T-helper 2 cell treated with Interferon-gamma antibody and Interleukin-4, amounts not matched to agents 100 ng/mL and 5 ng/mL, for 36 hours (primary cell): ENCODE results near the gene RUBCNL. TPM values are rescaled to one million over a fixed set of nuclear protein-coding genes. Genes with fewer than 3 reads are reported as not detected.
"Not testable (repeated sequence)": the region's sequence is repeated elsewhere in the genome, so short reads cannot be mapped to it uniquely, and the experiment has no call there.

Experiments used
- intact Hi-C: fragments of 100-400 bp; cut with micrococcal nuclease; formaldehyde crosslinking; loops from one replicate; pipeline ENCODE4 v1.15.1; 2023
- total RNA-seq: library from RNA; stranded (reverse); gene quantifications from 2 replicates; pipeline ENCODE4 v1.2.3, GENCODE V29; 2022

RUBCNL gene
- total RNA-seq, 1 donor from 2014 or later: 0.57 TPM

DNA sequence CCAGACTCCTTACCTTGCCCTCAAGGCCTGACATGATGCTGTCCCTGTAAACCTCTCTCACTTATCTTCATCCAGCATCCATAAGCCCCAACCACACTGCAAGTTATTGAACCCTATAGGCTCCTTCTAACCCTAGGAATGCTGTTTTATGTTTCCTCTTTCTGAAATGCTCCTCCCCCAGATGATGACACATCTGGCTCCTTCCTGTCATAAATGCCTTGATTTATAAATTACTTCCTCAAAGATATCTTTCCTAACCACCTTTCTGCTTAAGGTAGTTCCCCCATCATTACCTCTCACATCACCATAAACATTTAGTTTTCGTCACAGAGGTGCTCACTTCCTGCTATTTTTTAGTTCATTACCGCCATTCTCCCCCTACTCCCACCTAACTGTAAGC, 12.3 kb downstream of the RUBCNL start:
- intact Hi-C loops: no loop called here

DNA sequence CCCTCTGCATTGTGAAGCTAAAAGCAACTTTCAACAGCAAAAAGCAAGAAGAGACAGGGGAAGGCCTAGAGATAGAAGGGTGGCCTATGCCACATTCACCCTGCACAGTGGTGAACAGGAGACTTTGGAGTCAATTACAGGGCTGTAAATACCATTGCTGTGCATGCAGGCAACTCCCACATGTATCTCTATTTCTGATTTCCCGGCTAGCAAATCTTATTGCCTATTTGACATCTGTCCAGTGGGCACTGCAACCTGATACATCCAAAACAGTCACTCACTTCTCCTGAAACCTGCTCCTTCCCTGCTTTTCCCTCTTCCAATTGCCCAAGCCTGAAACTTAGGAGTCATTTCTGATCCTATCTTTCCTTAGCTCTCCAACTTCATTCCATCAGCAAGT, 13.4 kb downstream of the RUBCNL start:
- intact Hi-C loops: no loop called here

DNA sequence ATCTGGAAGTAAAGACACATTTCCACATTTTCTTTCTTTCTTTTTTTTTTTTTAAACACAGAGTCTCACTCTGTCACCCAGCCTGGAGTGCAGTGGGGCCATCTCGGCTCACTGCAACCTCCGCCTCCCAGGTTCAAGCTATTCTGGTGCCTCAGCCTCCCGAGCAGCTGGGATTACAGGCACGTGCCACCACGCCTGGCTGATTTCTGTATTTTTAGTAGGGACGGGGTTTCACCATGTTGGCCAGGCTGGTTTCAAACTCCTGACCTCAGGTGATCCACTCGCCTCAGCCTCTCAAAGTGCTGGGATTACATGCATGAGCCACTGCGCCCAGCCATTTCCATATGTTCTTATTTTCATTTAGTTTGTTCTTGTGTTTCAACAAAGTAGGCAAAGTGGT, 14.1 kb downstream of the RUBCNL start:
- intact Hi-C loops: not testable (repeated sequence)

DNA sequence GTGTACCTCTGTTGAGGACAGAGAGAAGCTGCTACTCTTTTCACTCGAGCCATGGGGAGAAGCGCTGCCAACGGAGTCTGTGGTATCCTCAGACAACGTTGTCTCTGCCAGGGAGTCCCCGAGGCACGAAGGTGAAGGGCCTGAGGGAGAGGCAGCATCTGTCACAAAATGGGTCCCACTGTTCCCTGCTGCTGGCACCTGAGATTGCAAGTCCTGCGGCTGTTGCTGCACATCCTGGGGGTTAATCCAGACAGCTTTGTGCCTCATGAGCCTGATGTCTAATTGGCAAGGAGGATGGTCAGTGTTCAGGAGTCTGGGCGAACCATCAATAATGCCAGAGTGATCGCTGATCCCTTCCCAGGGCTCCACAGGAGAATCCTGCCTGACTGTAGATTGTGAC, 15.0 kb downstream of the RUBCNL start:
- intact Hi-C loops: no loop called here

DNA sequence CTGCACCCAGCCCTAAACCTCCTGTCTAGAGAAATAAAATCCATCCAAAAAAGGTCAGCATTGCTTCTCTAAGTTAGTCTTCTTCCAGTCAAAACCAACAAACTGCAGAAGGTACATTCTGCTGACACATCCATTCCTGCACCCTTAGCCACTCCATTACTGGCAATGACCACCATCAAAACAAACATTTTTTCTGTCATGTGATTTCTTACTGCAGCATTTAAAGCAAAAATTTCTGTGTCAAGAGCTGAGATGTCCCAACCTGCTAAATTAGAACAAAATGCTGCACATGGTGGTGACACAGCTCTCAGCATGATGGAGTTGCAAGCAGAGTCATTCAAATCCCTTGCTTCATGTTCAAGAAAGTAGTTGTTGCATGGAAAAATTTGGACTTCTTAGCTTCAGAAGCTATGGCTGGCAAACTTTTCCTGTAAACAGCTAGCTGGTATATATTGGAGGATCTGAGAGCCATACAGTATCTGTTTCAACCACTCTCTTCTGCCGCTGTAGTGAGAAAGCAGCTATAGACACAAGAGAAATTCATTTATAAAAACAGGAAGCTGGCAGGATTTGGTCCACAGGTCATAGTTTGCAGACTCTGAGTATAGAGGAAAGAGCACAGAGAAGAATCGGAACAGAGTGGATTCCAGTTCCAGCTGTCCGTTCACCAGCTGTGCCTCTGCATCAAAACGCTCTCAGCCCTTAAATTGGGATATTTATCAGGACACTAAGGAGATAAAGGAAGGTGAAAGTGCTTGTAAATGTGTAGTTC, 17.4 kb downstream of the RUBCNL start:
- intact Hi-C loops: no loop called here

DNA sequence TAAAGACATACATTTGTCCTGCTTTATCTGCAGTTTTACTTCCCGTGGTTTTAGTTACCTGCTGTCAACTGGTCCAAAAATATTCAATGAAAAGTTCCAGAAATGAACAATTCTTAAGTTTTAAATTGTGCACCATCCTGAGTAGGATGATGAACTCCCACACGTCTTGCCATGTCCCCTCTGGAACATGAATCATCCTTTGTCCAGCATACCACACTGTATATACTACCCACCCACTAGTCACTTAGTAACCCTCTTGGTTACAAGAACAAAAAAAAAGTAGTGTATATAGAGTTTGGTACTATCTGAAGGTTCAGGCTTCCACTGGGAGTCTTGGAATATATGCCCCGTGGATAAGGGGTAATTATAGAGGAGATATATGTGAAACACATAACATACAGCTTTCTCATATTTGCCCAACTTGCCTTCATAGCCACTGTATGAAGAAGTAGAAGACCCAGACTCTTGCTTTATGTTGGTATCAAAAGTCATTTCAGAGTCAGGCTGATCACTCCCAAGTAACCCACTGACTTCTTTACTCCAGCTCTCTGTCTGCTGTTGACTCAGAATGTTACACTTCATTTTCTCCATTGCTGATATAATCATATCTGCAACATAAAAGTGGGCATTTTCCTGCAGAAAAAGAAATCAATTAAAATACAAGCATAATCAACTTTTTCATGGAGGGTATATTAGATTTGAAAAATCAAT, 19.3 kb downstream of the RUBCNL start:
- intact Hi-C loops: no loop called here

DNA sequence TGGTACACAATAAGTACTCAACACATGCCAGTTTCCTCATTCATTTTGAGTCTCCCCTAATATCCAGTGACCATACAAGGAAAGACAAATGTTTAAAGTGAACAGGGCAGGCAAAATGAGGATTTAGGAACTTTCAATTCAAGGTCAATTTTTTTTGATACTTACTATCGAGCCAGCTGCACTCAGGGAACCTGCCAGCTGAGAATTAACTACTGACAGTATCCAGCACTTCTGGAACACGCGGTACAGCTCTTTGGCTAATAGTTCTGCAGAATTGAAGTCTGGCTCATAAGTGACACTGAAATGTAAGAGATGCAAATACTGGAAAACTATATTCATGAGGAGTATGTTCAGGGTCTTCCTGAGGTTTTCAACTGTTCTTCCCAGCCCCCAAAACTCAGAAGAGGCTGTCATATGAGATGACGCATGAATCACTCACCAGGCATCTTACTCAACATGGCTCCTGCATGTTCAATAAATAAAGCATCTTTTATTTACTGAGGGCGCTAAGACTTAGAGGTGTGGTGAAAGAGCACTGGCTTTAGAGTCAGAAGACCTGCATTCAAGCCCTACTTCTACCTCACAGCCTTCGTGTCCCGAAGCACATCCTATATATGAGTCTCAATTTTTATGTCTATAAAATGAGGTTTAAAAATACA, 25.6 kb downstream of the RUBCNL start:
- intact Hi-C loops: no loop called here

DNA sequence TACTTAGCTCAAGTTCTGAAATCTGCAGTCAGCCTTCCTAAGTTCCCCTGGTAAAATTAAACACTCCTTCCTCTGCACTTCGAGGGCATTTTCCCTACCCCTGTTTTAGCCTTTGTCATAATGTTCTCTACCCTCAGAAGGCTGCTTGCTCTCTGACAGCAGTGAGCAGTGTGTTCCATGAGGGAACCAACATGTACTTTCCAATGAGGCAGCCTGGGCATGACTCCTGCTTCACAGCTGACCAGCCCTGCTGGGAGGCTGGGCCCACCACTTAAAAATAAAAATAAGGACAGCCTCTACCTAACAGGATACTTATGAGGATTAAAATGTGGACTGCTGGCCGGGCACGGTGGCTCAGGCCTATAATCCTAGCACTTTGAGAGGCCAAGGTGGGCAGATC, 26.4 kb downstream of the RUBCNL start:
- intact Hi-C loops: no loop called here

DNA sequence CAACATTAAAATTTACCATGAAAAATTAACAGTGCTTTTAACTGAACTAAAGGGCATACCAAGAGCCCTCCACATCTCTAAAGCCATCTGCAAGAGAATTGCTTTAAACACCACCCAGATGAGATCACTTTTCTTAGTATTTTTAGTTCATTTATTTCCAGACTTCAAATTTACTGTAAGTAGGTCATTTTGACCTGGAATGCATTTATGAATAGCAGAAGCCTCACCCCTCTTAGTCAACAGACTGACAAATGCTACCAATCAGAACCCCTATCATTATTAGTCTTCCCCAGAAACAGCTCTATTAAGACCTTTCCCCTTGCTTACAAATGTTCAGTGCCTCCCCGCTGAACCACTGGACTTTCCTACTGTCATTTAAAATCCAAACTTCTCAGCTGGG, 27.3 kb downstream of the RUBCNL start:
- intact Hi-C loops: loop anchor here (5.0 kb wide), 1 partner anchor 33 kb away; no protein-coding TSS in a partner anchor

DNA sequence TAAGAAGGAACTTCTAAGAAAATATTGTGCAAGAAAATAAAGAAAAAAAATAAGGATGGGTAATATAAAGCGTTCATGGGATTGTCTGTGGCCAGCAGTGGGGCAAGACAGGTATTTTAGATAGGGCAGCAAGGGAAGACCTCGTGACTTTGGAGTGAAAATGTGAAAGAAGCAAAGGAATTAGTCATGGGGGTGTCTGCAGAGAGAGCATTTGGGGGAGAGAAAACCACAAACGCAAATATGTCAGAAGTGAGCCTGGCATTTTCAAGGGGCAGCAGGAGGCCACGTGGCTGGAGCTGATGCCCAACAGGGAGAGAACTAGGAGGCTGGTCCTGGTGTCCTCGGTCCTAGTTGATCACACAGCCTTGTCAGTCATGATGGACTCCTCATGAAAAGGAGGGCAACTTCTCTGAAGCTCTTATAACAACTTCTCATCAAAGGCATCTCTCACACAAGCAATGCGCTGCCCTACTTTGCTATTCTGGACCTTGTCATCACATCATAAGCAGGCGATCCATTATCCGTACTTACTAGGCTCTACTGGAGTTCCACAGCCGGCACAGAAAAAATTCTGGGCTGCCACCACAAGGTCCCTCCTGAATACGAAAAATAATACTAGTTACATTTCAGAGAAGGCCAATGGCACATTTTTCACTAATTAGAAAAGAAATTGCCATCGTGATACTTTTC, 31.0 kb downstream of the RUBCNL start:
- intact Hi-C loops: loop anchor here (5.0 kb wide), 1 partner anchor 36 kb away; no protein-coding TSS in a partner anchor

DNA sequence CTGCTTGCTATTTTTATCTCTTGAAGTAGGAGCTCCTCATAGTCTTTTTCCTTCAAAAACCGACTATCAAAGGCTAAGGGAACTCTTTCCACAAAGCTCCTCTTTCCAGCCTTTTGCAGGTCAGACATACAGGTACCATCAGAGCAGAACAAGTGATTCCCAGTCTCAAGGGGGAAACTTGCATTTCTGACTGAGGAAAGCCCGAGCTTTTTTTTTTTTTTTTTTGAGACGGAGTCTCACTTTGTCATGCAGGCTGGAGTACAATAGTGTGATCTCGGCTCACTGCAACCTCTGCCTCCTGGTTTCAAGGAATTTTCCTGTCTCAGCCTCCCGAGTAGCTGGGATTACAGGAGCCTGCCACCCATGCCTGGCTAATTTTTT, 32.0 kb downstream of the RUBCNL start:
- intact Hi-C loops: loop anchor here (5.0 kb wide), 1 partner anchor 37 kb away; no protein-coding TSS in a partner anchor

DNA sequence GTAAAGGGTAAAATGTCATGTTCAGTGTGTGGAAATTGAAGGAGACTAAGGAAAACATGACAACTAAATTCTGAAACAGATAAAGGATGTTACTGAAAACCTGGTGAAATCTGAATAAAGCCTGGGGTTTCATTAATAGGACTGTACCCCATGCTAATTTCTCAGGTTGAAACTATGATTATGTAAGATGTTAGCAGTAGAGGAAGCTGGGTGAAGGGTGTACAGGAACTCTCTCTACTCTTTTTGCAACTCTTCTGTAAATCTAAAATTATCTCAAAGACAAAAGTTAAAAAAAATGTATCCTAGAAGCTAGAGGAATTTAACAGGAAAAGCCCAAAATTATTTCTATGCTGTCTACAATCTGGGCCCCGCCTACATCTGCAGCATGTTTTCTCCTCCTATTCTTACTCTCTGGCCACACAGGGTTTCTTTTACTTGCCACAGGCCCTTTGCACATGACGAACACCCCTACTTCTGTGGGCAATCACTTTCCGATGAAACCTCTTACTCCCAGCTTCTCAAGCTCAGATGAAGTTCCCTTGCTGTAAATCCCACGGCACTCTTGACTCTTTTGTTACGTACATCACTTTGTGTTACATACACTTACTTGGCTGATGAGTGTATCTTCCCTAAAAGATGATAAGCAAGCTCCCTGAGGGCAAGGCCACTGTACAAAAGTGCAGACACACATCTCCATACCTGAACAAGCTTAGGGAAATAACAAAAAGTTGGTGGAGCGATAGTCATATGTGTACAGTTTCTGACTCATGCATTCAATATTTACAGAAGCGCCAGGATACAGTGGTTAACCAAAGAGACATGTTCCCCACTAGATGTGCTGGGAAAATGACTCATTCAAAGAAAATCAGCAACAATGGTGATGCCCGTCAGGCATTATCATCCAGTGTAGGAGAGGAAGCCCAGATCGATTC, 32.6 kb downstream of the RUBCNL start:
- intact Hi-C loops: loop anchor here (5.0 kb wide), 1 partner anchor 38 kb away; no protein-coding TSS in a partner anchor

DNA sequence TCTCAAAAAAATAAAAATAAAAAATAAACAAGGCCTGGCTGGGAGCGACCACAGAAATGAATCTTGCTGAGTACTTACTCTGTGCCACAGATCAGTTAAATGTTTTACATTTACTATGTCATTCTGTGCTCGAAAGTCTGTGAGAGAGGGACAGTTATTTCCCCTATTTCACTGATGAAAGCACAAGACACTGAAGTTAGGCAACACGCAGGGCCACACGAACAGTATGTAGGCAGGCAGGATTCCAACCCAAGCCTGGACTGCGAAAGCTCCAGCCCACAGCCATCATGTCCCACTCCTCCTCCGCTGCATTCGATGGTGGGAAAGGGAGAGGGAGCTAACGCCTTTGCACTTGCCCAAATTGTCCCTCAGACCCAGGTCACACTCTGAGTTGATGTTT, 34.2 kb downstream of the RUBCNL start:
- intact Hi-C loops: no loop called here

DNA sequence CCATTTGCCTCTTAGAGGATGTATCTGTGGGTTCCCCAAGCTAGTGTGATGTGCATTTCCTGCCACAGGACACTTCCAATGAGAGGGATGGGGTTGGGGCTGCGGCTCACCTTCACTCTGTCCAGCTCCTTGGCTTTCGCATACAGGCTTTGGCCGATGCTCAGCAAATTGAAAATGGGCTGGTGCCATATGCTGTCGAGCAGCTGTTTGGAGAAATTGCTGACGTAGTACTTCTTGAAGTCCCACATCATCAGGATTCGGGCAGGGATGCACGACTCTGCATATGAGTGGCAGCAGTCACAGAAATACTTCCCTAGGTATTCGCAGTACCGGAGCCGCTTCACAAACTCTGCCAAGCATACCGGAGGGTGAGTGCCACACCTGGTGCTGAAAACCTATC, 37.0 kb downstream of the RUBCNL start:
- intact Hi-C loops: no loop called here

DNA sequence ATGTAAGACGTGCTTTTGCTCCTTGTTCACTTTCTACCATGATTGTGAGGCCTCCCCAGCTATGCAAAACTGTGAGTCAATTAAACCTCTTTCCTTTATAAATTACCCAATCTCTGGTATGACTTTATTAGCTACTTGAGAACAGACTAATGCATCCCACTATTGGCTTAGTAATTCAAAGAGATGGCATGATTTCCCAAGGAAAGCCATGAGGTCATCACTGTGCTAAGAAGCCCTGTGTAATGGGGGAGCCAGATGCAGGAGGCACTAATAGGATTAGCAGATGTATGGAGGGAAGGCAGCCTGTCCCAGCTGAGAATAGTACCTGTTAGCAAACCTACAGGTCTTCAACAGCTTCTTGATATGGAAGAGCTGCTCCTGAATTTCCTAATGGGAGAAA, 38.1 kb downstream of the RUBCNL start:
- intact Hi-C loops: no loop called here

DNA sequence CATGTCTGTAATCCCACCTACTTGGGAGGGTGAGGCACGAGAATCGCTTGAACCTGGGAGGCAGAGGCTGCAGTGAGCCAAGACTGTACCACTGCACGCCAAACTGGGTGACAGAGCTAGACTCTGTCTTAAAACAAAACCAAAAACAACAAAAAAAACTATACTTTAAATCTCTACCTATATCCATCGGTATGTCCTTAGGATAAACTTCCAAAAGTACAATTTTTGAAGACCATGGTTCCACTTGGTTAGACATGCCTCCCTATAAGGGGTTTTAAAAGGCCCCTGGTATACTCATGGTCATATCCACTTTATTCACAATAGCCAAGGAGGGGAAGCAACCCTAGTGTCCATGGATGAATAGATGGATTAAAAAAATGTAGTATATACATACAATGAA, 39.8 kb downstream of the RUBCNL start:
- intact Hi-C loops: no loop called here

DNA sequence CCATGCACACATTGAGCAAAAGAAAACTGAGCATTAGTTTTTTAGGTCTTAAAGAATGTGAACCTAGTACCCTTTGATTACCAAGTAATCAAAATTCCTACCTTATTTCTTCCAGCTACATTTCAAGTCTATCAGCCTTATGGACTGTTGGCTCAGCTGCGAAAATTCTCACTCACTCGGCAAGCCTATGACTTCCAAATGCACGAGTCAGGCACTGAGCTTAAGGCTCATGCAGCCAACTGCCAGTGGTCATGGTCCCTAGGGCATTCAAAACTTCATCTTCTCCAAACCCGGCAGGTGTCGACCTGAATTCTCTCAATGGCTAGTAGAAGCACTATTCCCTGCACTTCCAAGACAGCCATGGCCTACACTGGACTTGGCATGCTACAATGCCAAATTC, 41.2 kb downstream of the RUBCNL start:
- intact Hi-C loops: no loop called here

DNA sequence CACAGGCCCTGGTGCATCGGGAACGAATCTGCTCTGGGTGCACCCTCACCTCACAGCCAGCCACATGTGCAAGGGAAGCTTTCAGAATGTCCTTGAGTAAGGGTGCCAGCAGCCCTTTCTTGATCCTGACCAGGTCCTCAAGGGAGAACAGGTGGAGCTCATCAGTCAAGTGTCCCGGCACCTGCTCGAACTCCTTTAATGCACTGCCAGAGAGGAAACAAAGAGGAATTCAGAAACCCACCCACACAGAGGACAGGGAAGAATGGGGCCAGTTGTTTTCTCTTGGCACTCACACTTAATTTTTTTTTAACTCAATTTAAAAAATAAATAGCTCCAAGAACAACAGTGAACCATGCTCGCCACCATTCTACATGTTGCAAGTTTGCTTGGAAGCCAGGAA, 41.7 kb downstream of the RUBCNL start:
- intact Hi-C loops: no loop called here

DNA sequence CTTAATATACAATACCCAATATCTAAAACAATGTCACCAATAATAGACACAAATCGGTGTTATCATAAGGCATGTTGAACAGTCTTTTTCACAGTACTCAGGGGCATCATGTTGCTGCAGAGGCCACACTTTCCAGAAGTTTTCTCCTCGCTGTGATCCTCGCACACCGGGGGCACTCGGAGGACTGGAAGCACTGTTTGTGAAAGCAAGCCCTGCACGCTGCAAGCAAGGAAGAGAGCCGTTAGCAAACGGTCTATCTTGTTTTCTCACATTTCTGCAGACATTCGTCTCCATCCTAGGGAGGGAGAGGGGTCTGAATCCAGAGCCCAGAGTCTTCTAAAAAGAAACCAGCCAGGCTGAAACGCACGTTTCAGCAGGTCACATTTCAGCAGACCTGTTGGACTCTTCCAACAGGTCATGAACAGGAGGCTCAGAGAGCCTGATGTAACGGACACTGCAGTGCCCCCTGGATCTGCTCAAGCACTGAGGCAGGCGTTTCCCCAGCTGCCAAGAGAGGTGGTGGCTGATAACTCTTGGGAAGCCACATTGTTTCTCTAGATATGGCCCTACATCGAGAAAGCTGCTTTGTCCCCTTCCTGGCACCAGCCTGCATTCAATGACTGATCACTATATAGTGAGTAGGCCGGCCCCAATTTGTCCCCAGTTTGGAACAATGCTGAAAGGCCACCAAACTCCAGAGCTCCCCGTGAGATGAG, 43.6 kb downstream of the RUBCNL start:
- intact Hi-C loops: no loop called here

DNA sequence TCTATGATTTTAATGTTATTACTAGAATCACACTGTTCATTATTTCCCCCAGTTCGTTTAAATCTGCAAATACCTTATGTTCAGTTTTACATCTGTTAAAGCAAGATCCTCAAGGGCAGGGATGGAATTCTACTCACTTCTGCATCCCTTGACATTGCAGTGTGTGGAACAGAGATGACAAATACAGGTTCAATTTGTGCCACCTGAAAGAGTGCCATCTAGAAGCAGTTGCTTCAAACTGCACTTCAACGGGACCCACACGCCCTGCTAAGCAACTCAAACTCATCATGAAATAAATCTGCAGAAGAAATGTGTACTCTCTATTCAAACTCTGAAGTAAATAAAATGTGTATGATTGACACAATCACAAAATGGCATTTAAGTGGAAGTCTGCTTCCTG, 44.5 kb downstream of the RUBCNL start:
- intact Hi-C loops: no loop called here
